HG02981 (cell line): Measurements from ENCODE around the gene RESP18.
A peak's percentile ranks its signal among the peaks of the same experiment; 100 is the strongest.

Experiments used
- ATAC-seq: cut with Tn5 transposase; IDR thresholded peaks from one replicate; pipeline ENCODE4 v1.9.1; 2021; ENCODE audit warnings: mild to moderate bottlenecking, moderate library complexity; ENCODE audit not compliant: unreplicated experiment

Gene RESP18

GRCh38 chr2:219278655-219279150, 53.8 kb downstream of the RESP18 start:
- no peak for ATAC-seq

DNA sequence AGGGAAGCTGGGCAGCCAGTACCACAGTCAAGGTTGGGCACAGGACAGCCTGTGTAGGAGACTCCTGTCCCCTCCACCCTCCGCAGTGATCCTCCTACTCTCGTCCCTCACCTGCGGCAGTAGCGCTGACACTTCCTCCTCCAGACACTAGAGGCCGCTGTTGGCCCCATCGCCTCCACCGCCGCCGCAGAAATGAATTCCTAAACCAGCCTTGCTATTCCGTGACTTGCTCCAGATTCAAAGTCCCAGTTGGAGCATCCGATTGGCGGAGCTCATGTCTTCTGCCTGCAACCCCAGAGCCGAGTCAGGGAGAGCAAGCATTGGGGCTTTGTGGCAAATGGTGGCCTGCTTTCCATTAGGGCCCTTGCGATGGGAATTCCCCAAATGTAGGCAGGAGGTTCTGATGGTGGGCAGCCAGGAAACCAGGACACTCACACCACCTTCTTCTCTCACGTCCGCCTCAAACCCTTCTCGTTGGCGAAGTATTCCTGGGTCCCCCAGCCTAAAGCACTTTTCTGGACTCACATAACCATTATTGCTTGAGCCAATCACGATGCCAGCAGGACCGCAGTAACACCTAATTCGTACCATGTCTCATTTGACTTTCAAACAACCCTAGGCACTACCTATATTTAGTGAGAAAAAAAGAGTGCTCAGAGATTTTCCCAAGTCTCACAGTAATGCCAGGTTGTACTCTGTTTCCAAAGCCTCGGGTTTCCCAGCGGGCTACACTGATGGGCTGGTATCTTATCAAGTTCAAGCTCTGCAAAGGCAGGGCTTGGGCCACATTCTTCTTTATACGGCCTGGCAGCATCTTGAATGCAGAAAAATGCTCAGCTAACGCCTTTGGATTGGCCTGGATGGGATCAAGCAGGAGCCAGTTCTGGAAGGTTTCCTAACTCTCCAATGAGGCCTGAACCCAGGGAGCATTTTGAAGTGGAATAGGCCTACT, 54.6 kb downstream of the RESP18 start:
- peak; percentile 12 for ATAC-seq
